WTC11 (cell line): ENCODE data around the gene SNTB2. TPM values are rescaled to one million over a fixed set of nuclear protein-coding genes. Genes with fewer than 3 reads are reported as not detected.

Source experiments
- ATAC-seq: fragments of 200-7000 bp; cut with Tn5 transposase; 2 replicates; pipeline ENCODE4 v1.10.0; 2021; ENCODE audit warnings: mild to moderate bottlenecking, moderate library complexity
- CTCF ChIA-PET: fragments of 300-600 bp; sonication (Branson Sonifier 250); formaldehyde crosslinking; loops from one replicate; lab custom pipeline; 2021; ENCODE audit warnings: antibody characterized with exemption; lab: Charles Lee
- POLR2A ChIA-PET: fragments of 350-600 bp; sonication (Branson Sonifier 250); formaldehyde crosslinking; loops from one replicate; lab custom pipeline; 2021; ENCODE audit warnings: antibody characterized with exemption; lab: Charles Lee
- DNase-seq: peaks from one replicate; pipeline ENCODE4 v3.0.0; 2021; ENCODE audit warnings: low spot score
- H3K27ac Mint-ChIP-seq: 2 replicates; pipeline ENCODE4 v1.8.0; 2021; ENCODE audit warnings: mixed read lengths
- H3K27me3 Mint-ChIP-seq: 2 replicates; pipeline ENCODE4 v1.8.0; 2021; ENCODE audit warnings: low read depth, mild to moderate bottlenecking, moderate library complexity, mixed read lengths
- H3K36me3 Mint-ChIP-seq: 2 replicates; pipeline ENCODE4 v1.8.0; 2021; ENCODE audit warnings: mixed read lengths
- H3K4me1 Mint-ChIP-seq: 2 replicates; pipeline ENCODE4 v1.8.0; 2022; ENCODE audit warnings: mixed read lengths
- H3K4me3 Mint-ChIP-seq: 2 replicates; pipeline ENCODE4 v1.8.0; 2021; ENCODE audit warnings: mild to moderate bottlenecking, moderate library complexity, mixed read lengths
- H3K9me3 Mint-ChIP-seq: 2 replicates; pipeline ENCODE4 v1.8.0; 2021; ENCODE audit warnings: mixed read lengths
- CDX4 ChIP-seq: fragments of 250-450 bp; sonication (Bioruptor Pico); IDR thresholded peaks from 2 replicates; pipeline ENCODE4 v1.9.0; 2021; ENCODE audit warnings: moderate library complexity, mild to moderate bottlenecking, inconsistent platforms, borderline replicate concordance
- CREM ChIP-seq: sonication (generic); formaldehyde crosslinking; IDR thresholded peaks from 2 replicates; pipeline ENCODE4 v1.8.1; 2022; ENCODE audit warnings: mild to moderate bottlenecking, missing genetic modification reagents, moderate library complexity
- E2F1 ChIP-seq: sonication (generic); formaldehyde crosslinking; IDR thresholded peaks from 2 replicates; pipeline ENCODE4 v1.8.0; 2022; ENCODE audit warnings: mild to moderate bottlenecking, missing genetic modification reagents
- FOXK1 ChIP-seq: sonication (generic); formaldehyde crosslinking; IDR thresholded peaks from 2 replicates; pipeline ENCODE4 v1.8.0; 2022; ENCODE audit warnings: mild to moderate bottlenecking, moderate library complexity, missing genetic modification reagents
- HMGA2 ChIP-seq: fragments of 250-450 bp; sonication (Bioruptor Pico); IDR thresholded peaks from 2 replicates; pipeline ENCODE4 v1.4.0; 2021; ENCODE audit warnings: mild to moderate bottlenecking, moderate library complexity
- MAX ChIP-seq: sonication (generic); formaldehyde crosslinking; IDR thresholded peaks from 2 replicates; pipeline ENCODE4 v1.8.0; 2022; ENCODE audit warnings: mild to moderate bottlenecking, missing genetic modification reagents
- NR2C2 ChIP-seq: sonication (generic); formaldehyde crosslinking; IDR thresholded peaks from 2 replicates; pipeline ENCODE4 v1.8.0; 2022; ENCODE audit warnings: mild to moderate bottlenecking, missing genetic modification reagents
- NR3C1 ChIP-seq: sonication (generic); formaldehyde crosslinking; conservative IDR thresholded peaks from 2 replicates; pipeline ENCODE4 v1.8.1; 2023; ENCODE audit warnings: low read depth, mild to moderate bottlenecking, missing genetic modification reagents
- OVOL2 ChIP-seq: fragments of 250-450 bp; sonication (Bioruptor Pico); IDR thresholded peaks from 2 replicates; pipeline ENCODE4 v1.9.0; 2021; ENCODE audit warnings: mild to moderate bottlenecking, borderline replicate concordance
- PRRX2 ChIP-seq: fragments of 250-450 bp; sonication (Bioruptor Pico); IDR thresholded peaks from 2 replicates; pipeline ENCODE4 v1.8.0; 2021; ENCODE audit warnings: mild to moderate bottlenecking
- RELA ChIP-seq: sonication (generic); formaldehyde crosslinking; IDR thresholded peaks from 2 replicates; pipeline ENCODE4 v1.8.1; 2022; ENCODE audit warnings: missing genetic modification reagents, mild to moderate bottlenecking, borderline replicate concordance
- SMAD3 ChIP-seq: sonication (generic); formaldehyde crosslinking; IDR thresholded peaks from 2 replicates; pipeline ENCODE4 v1.8.0; 2022; ENCODE audit warnings: missing genetic modification reagents, mild to moderate bottlenecking, borderline replicate concordance
- ZNF138 ChIP-seq: sonication (generic); formaldehyde crosslinking; conservative IDR thresholded peaks from 2 replicates; pipeline ENCODE4 v1.8.1; 2022; ENCODE audit warnings: mild to moderate bottlenecking, moderate library complexity, missing genetic modification reagents
- ZNF512 ChIP-seq: sonication (generic); formaldehyde crosslinking; IDR thresholded peaks from 2 replicates; pipeline ENCODE4 v1.8.1; 2022; ENCODE audit warnings: missing genetic modification reagents, borderline replicate concordance
- ZSCAN18 ChIP-seq: fragments of 250-450 bp; sonication (Bioruptor Pico); IDR thresholded peaks from 2 replicates; pipeline ENCODE4 v2.1.2; 2022; ENCODE audit warnings: mild to moderate bottlenecking, moderate library complexity
- total RNA-seq: library from RNA; stranded (reverse); gene quantifications from 3 replicates; pipeline ENCODE4 v1.2.3, GENCODE V29; 2021
- TF ChIP-seq, protein P1 (sequence below): fragments of 250-450 bp; sonication (Bioruptor Pico); IDR thresholded peaks from 2 replicates; pipeline ENCODE4 v1.9.0; 2021; ENCODE audit warnings: mild to moderate bottlenecking
- TF ChIP-seq, protein P2 (sequence below): fragments of 250-450 bp; sonication (Bioruptor Pico); IDR thresholded peaks from 2 replicates; pipeline ENCODE4 v1.9.0; 2021; ENCODE audit warnings: mild to moderate bottlenecking, borderline replicate concordance
- TF ChIP-seq, protein P3 (sequence below): sonication (generic); formaldehyde crosslinking; IDR thresholded peaks from 2 replicates; pipeline ENCODE4 v1.8.1; 2022; ENCODE audit warnings: low read depth, missing genetic modification reagents, borderline replicate concordance
- TF ChIP-seq, protein P4 (sequence below): sonication (generic); formaldehyde crosslinking; IDR thresholded peaks from 2 replicates; pipeline ENCODE4 v1.8.1; 2022; ENCODE audit warnings: low read depth, mild to moderate bottlenecking, moderate library complexity, missing genetic modification reagents, borderline replicate concordance

The SNTB2 gene
- total RNA-seq, 1 experiment from 2014 or later = 23.7 TPM

GRCh38 chr16:69266334-69267063 lies 79.5 kb downstream of the SNTB2 start:
- Mint-ChIP-seq H3K4me1 (no peaks in the 10 kb centered on the region), H3K4me3 (no peak overlapping the region), H3K36me3 (peaks cover 18% of the 10 kb centered on the region), H3K9me3 (no peaks in the 10 kb centered on the region), H3K27ac (no peak overlapping the region), H3K27me3 (no peaks in the 10 kb centered on the region)
- ChIA-PET POLR2A (interaction anchor here (0.7 kb wide), 1 partner anchor 664 kb away, joined by 3 read pairs; no protein-coding TSS in a partner anchor), CTCF (no interaction called here)
- TF ChIP-seq PRRX2 (CRISPR knock-in tag) (no peak), ZNF512 (CRISPR knock-in tag) (no peak), MAX (CRISPR knock-in tag) (no peak), SMAD3 (no peak), RELA (CRISPR knock-in tag) (no peak), NR3C1 (CRISPR knock-in tag) (no peak), ZSCAN18 (no peak), E2F1 (CRISPR knock-in tag) (no peak)
- TF ChIP-seq, protein P1, sequence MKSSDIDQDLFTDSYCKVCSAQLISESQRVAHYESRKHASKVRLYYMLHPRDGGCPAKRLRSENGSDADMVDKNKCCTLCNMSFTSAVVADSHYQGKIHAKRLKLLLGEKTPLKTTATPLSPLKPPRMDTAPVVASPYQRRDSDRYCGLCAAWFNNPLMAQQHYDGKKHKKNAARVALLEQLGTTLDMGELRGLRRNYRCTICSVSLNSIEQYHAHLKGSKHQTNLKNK (CRISPR knock-in tag) = no peak
- TF ChIP-seq, protein P2, sequence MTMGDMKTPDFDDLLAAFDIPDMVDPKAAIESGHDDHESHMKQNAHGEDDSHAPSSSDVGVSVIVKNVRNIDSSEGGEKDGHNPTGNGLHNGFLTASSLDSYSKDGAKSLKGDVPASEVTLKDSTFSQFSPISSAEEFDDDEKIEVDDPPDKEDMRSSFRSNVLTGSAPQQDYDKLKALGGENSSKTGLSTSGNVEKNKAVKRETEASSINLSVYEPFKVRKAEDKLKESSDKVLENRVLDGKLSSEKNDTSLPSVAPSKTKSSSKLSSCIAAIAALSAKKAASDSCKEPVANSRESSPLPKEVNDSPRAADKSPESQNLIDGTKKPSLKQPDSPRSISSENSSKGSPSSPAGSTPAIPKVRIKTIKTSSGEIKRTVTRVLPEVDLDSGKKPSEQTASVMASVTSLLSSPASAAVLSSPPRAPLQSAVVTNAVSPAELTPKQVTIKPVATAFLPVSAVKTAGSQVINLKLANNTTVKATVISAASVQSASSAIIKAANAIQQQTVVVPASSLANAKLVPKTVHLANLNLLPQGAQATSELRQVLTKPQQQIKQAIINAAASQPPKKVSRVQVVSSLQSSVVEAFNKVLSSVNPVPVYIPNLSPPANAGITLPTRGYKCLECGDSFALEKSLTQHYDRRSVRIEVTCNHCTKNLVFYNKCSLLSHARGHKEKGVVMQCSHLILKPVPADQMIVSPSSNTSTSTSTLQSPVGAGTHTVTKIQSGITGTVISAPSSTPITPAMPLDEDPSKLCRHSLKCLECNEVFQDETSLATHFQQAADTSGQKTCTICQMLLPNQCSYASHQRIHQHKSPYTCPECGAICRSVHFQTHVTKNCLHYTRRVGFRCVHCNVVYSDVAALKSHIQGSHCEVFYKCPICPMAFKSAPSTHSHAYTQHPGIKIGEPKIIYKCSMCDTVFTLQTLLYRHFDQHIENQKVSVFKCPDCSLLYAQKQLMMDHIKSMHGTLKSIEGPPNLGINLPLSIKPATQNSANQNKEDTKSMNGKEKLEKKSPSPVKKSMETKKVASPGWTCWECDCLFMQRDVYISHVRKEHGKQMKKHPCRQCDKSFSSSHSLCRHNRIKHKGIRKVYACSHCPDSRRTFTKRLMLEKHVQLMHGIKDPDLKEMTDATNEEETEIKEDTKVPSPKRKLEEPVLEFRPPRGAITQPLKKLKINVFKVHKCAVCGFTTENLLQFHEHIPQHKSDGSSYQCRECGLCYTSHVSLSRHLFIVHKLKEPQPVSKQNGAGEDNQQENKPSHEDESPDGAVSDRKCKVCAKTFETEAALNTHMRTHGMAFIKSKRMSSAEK = no peak
- ATAC-seq (no peak), DNase-seq (no peak)

- Mint-ChIP-seq H3K36me3 (peaks cover 18% of the 10 kb centered on the region), H3K27ac (peak overlapping the region; percentile 68; the same call in 1 of the 2 replicates), H3K9me3 (no peaks in the 10 kb centered on the region), H3K4me3 (no peak overlapping the region), H3K27me3 (no peaks in the 10 kb centered on the region), H3K4me1 (no peaks in the 10 kb centered on the region)
- ChIA-PET CTCF (interaction anchor here (0.8 kb wide), 1 partner anchor 21 kb away, joined by 3 read pairs; no protein-coding TSS in a partner anchor), POLR2A (no interaction called here)
- ATAC-seq (no peak), DNase-seq (no peak)
- no peak for TF ChIP-seq CREM
- TF ChIP-seq OVOL2 (CRISPR knock-in tag) = no peak
- no peak for TF ChIP-seq ZNF138 (CRISPR knock-in tag)
- no peak for TF ChIP-seq HMGA2 (CRISPR knock-in tag)
- TF ChIP-seq FOXK1 (CRISPR knock-in tag) = no peak
- TF ChIP-seq CDX4 (CRISPR knock-in tag) = no peak
- TF ChIP-seq NR2C2 (CRISPR knock-in tag) = no peak
- TF ChIP-seq, protein P3, sequence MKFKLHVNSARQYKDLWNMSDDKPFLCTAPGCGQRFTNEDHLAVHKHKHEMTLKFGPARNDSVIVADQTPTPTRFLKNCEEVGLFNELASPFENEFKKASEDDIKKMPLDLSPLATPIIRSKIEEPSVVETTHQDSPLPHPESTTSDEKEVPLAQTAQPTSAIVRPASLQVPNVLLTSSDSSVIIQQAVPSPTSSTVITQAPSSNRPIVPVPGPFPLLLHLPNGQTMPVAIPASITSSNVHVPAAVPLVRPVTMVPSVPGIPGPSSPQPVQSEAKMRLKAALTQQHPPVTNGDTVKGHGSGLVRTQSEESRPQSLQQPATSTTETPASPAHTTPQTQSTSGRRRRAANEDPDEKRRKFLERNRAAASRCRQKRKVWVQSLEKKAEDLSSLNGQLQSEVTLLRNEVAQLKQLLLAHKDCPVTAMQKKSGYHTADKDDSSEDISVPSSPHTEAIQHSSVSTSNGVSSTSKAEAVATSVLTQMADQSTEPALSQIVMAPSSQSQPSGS (CRISPR knock-in tag) = no peak
- TF ChIP-seq, protein P4, sequence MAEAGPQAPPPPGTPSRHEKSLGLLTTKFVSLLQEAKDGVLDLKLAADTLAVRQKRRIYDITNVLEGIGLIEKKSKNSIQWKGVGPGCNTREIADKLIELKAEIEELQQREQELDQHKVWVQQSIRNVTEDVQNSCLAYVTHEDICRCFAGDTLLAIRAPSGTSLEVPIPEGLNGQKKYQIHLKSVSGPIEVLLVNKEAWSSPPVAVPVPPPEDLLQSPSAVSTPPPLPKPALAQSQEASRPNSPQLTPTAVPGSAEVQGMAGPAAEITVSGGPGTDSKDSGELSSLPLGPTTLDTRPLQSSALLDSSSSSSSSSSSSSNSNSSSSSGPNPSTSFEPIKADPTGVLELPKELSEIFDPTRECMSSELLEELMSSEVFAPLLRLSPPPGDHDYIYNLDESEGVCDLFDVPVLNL = no peak
Observed at GRCh38 chr16:69267633-69268032, 80.7 kb downstream of the SNTB2 start.
